Neural cell (in vitro differentiated cells): Measurements from ENCODE around the gene RGS6. TPM values are rescaled to one million over a fixed set of nuclear protein-coding genes. Genes with fewer than 3 reads are reported as not detected.

Experiments
- H2AFZ ChIP-seq: fragments of 200-600, 300-800 bp; sonication (generic), shearing (Covaris generic); 2 replicates; pipeline ENCODE4 v1.6.0; 2014; ENCODE audit warnings: low read depth, mild to moderate bottlenecking, antibody characterized with exemption, low read length, moderate library complexity
- H3F3A ChIP-seq: fragments of 200-600 bp; shearing (Covaris generic); 2 replicates; pipeline ENCODE4 v1.6.1; 2016; ENCODE audit warnings: mild to moderate bottlenecking, moderate library complexity, mixed read lengths, antibody characterized with exemption, low read length; ENCODE audit not compliant: insufficient read depth, poor library complexity, severe bottlenecking
- H3K27ac ChIP-seq: fragments of 200-600, 300-800 bp; sonication (generic), shearing (Covaris generic); 2 replicates; pipeline ENCODE4 v1.5.1; 2014; ENCODE audit warnings: mild to moderate bottlenecking, low read length, moderate library complexity
- H3K27me3 ChIP-seq: fragments of 300-800, 200-600 bp; sonication (generic), shearing (Covaris generic); 2 replicates; pipeline ENCODE4 v1.6.0; 2014; ENCODE audit warnings: mild to moderate bottlenecking, low read depth, low read length, moderate library complexity; ENCODE audit not compliant: insufficient read depth
- H3K36me3 ChIP-seq: fragments of 300-800, 200-600 bp; sonication (generic), shearing (Covaris generic); 2 replicates; pipeline ENCODE4 v1.5.1; 2014; ENCODE audit warnings: mild to moderate bottlenecking, antibody characterized with exemption, low read length, moderate library complexity; ENCODE audit not compliant: insufficient read depth
- H3K4me2 ChIP-seq: fragments of 300-800, 200-600 bp; sonication (generic), shearing (Covaris generic); 2 replicates; pipeline ENCODE4 v1.6.0; 2014; ENCODE audit warnings: mild to moderate bottlenecking, low read length
- H3K4me3 ChIP-seq: fragments of 300-800, 200-600 bp; sonication (generic), shearing (Covaris generic); 2 replicates; pipeline ENCODE4 v1.5.1; 2014; ENCODE audit warnings: mild to moderate bottlenecking, low read length, moderate library complexity
- H3K79me2 ChIP-seq: fragments of 200-600 bp; shearing (Covaris generic); replicated peaks from 2 replicates; pipeline ENCODE4 v1.6.0; 2014; ENCODE audit warnings: mild to moderate bottlenecking, low read length, moderate library complexity; ENCODE audit not compliant: insufficient read depth
- H3K9ac ChIP-seq: fragments of 300-800, 200-600 bp; sonication (generic), shearing (Covaris generic); 2 replicates; pipeline ENCODE4 v1.6.1; 2016; ENCODE audit warnings: mild to moderate bottlenecking, low read length, mixed read lengths
- H3K9me2 ChIP-seq: fragments of 200-600 bp; shearing (Covaris generic); 2 replicates; pipeline ENCODE4 v1.6.1; 2016; ENCODE audit warnings: mild to moderate bottlenecking, low read length, mixed read lengths; ENCODE audit not compliant: insufficient read depth
- H3K9me3 ChIP-seq: fragments of 200-600, 300-800 bp; sonication (generic), shearing (Covaris generic); 2 replicates; pipeline ENCODE4 v1.6.1; 2016; ENCODE audit warnings: mild to moderate bottlenecking, mixed run types, low read length, moderate library complexity, mixed read lengths
- H4K20me1 ChIP-seq: fragments of 200-600 bp; shearing (Covaris generic); 2 replicates; pipeline ENCODE4 v1.6.1; 2016; ENCODE audit warnings: mild to moderate bottlenecking, mixed run types; ENCODE audit not compliant: insufficient read depth
- CTCF ChIP-seq: fragments of 450-650 bp; IDR thresholded peaks from 2 replicates; pipeline ENCODE4 v1.5.1; 2014; ENCODE audit warnings: antibody characterized with exemption, mild to moderate bottlenecking, moderate library complexity; ENCODE audit not compliant: poor library complexity, severe bottlenecking
- EP300 ChIP-seq: fragments of 450-650 bp; conservative IDR thresholded peaks from 2 replicates; pipeline ENCODE4 v1.6.1; 2014; ENCODE audit warnings: antibody characterized with exemption, mild to moderate bottlenecking, moderate library complexity; ENCODE audit not compliant: poor library complexity, severe bottlenecking
- EZH2 ChIP-seq: fragments of 200-600, 300-800 bp; shearing (Covaris generic), sonication (generic); IDR thresholded peaks from 2 replicates; pipeline ENCODE4 v1.6.1; 2014; ENCODE audit warnings: antibody characterized with exemption, low read length, borderline replicate concordance, mild to moderate bottlenecking; ENCODE audit not compliant: insufficient read depth, poor library complexity, severe bottlenecking
- MXI1 ChIP-seq: fragments of 450-650 bp; conservative IDR thresholded peaks from 2 replicates; pipeline ENCODE4 v1.6.1; 2014; ENCODE audit warnings: antibody characterized with exemption, mild to moderate bottlenecking; ENCODE audit not compliant: poor library complexity, severe bottlenecking
- POLR2AphosphoS5 ChIP-seq: IDR thresholded peaks from 2 replicates; pipeline ENCODE4 v1.6.1; 2012
- RAD21 ChIP-seq: fragments of 450-650 bp; conservative IDR thresholded peaks from 2 replicates; pipeline ENCODE4 v1.6.1; 2014; ENCODE audit warnings: antibody characterized with exemption, mild to moderate bottlenecking, moderate library complexity
- REST ChIP-seq: IDR thresholded peaks from 2 replicates; pipeline ENCODE4 v1.6.1; 2012; ENCODE audit warnings: borderline replicate concordance
- SMC3 ChIP-seq: fragments of 450-650 bp; conservative IDR thresholded peaks from 2 replicates; pipeline ENCODE4 v1.6.1; 2014; ENCODE audit warnings: antibody characterized with exemption, mild to moderate bottlenecking, moderate library complexity; ENCODE audit not compliant: poor library complexity
- TAF1 ChIP-seq: IDR thresholded peaks from 2 replicates; pipeline ENCODE4 v1.6.1; 2012; ENCODE audit warnings: low read depth
- polyA minus RNA-seq: library from RNA; depleted of rRNA, polyadenylated mRNA; stranded (reverse); fragments of >200 nt; gene quantifications from 2 replicates; pipeline ENCODE4 v1.2.3, GENCODE V29; 2014
- polyA plus RNA-seq: library from polyadenylated mRNA; depleted of rRNA; stranded (reverse); fragments of >200 nt; gene quantifications from 2 replicates; pipeline ENCODE4 v1.2.3, GENCODE V29; 2014

RGS6 gene
- polyA plus RNA-seq (2.1 and 7.3 TPM in 2 replicates), polyA minus RNA-seq (2.9 and 4.6 TPM in 2 replicates)

- Histone ChIP-seq H3K4me3 (peak within 1 kb of the TSS; percentile 81), H3K79me2 (no peaks in the 10 kb centered on the region), H3K9me3 (no peaks in the 10 kb centered on the region), H3K9ac (peak within 1 kb of the TSS; percentile 55), H3F3A (no peaks in the 10 kb centered on the region), H3K27me3 (peaks cover 44% of the 10 kb centered on the region), H3K9me2 (no peaks in the 10 kb centered on the region), H3K27ac (no peak within 1 kb of the TSS), H2AFZ (peak within 1 kb of the TSS; percentile 8), H3K4me2 (peak within 1 kb of the TSS; percentile 81), H4K20me1 (no peaks in the 10 kb centered on the region), H3K36me3 (no peaks in the 10 kb centered on the region)
- TF ChIP-seq RAD21 (peak; percentile 69), MXI1 (peak; percentile 48), CTCF (peak; percentile 82), EP300 (peak; percentile 32), POLR2AphosphoS5 (no peak), REST (no peak), SMC3 (peak; percentile 73), EZH2 (no peak), TAF1 (no peak)
Observed at GRCh38 chr14:71932229-71932981, at the start of gene RGS6. Gene RGS6 (plus strand): TSS chr14:71932429.

GRCh38 chr14:71883094-71883493 is 49.1 kb upstream of the RGS6 start:
- no peaks in the 10 kb centered on the region for H3K79me2 ChIP-seq
- no peak for TF ChIP-seq TAF1
- no peak for TF ChIP-seq REST
- TF ChIP-seq EZH2, result no peak
- TF ChIP-seq MXI1, result no peak
- no peak for TF ChIP-seq SMC3
- no peak for TF ChIP-seq EP300
- no peak for TF ChIP-seq POLR2AphosphoS5
- TF ChIP-seq CTCF, result no peak
- no peak for TF ChIP-seq RAD21
- H3K4me3 ChIP-seq, result no peak overlapping the region
- no peaks in the 10 kb centered on the region for H3K9me3 ChIP-seq
- no peaks in the 10 kb centered on the region for H3K36me3 ChIP-seq
- H2AFZ ChIP-seq, result no peak overlapping the region
- H3K4me2 ChIP-seq, result no peak overlapping the region
- no peaks in the 10 kb centered on the region for H3K9me2 ChIP-seq
- H3K27me3 ChIP-seq, result no peaks in the 10 kb centered on the region
- H3F3A ChIP-seq, result no peaks in the 10 kb centered on the region
- H4K20me1 ChIP-seq, result no peaks in the 10 kb centered on the region
- no peak overlapping the region for H3K9ac ChIP-seq
- no peak overlapping the region for H3K27ac ChIP-seq
